PC-9 (cell line): ENCODE results near the gene ZNF653. TPM values are rescaled to one million over a fixed set of nuclear protein-coding genes. Genes with fewer than 3 reads are reported as not detected.

Source experiments
- BruUV-seq: library from RNA; stranded (reverse); fragments of 400-500 nt; replicated peaks from 2 replicates; lab custom pipeline; 2021; lab: Mats Ljungman, UMichigan
- CTCF ChIA-PET: fragments of 300-600 bp; sonication (Branson Sonifier 250); formaldehyde crosslinking; loops from one replicate; lab custom pipeline; 2022; ENCODE audit warnings: antibody characterized with exemption; lab: Charles Lee
- POLR2A ChIA-PET: fragments of 300-600 bp; sonication (Branson Sonifier 250); formaldehyde crosslinking; loops from one replicate; lab custom pipeline; 2022; ENCODE audit warnings: antibody characterized with exemption; ENCODE audit not compliant: unreplicated experiment; lab: Charles Lee
- DNase-seq, 2 experiments: peaks; one replicate each; pipeline versions ENCODE4 v3.0.0 to v3.0.0-alpha.2; 2015 to 2022; ENCODE audit warnings: mixed read lengths in 1 of 2
- H2AFZ ChIP-seq: fragments of 200-600 bp; sonication (generic); 2 replicates; pipeline ENCODE4 v1.8.1; 2017; ENCODE audit warnings: antibody characterized with exemption
- H3F3A ChIP-seq: fragments of 200-600 bp; sonication (generic); 2 replicates; pipeline ENCODE4 v1.8.1; 2017; ENCODE audit warnings: antibody characterized with exemption, mild to moderate bottlenecking, low read depth; ENCODE audit not compliant: insufficient read depth
- H3K27ac ChIP-seq: fragments of 200-600 bp; sonication (generic); 2 replicates; pipeline ENCODE4 v1.6.1; 2016; ENCODE audit warnings: mixed run types
- H3K27me3 ChIP-seq: fragments of 200-600 bp; sonication (generic); 2 replicates; pipeline ENCODE4 v1.6.1; 2016; ENCODE audit warnings: low read depth, mixed run types; ENCODE audit not compliant: insufficient read depth
- H3K36me3 ChIP-seq: fragments of 200-600 bp; sonication (generic); 2 replicates; pipeline ENCODE4 v1.6.1; 2016; ENCODE audit warnings: low read depth, mixed run types
- H3K4me1 ChIP-seq: fragments of 200-600 bp; sonication (generic); replicated peaks from 2 replicates; pipeline ENCODE4 v1.6.1; 2016; ENCODE audit warnings: mixed run types; ENCODE audit not compliant: insufficient read depth
- H3K4me2 ChIP-seq: fragments of 200-600 bp; sonication (generic); 2 replicates; pipeline ENCODE4 v1.6.1; 2017; ENCODE audit warnings: mixed run types
- H3K4me3 ChIP-seq: fragments of 200-600 bp; sonication (generic); 2 replicates; pipeline ENCODE4 v1.6.1; 2016; ENCODE audit warnings: mixed run types
- H3K79me2 ChIP-seq: fragments of 200-600 bp; sonication (generic); 2 replicates; pipeline ENCODE4 v1.6.1; 2017; ENCODE audit warnings: low read depth, mixed run types
- H3K9me2 ChIP-seq: fragments of 200-600 bp; sonication (generic); 2 replicates; pipeline ENCODE4 v1.8.1; 2017; ENCODE audit warnings: mild to moderate bottlenecking; ENCODE audit not compliant: insufficient read depth
- H3K9me3 ChIP-seq: fragments of 200-600 bp; sonication (generic); 2 replicates; pipeline ENCODE4 v1.8.1; 2016; ENCODE audit warnings: low read depth; ENCODE audit not compliant: insufficient read depth
- H4K20me1 ChIP-seq: fragments of 200-600 bp; sonication (generic); 2 replicates; pipeline ENCODE4 v1.8.1; 2017; ENCODE audit not compliant: insufficient read depth
- EZH2 ChIP-seq: fragments of 200-600 bp; sonication (generic); IDR thresholded peaks from 2 replicates; pipeline ENCODE4 v1.8.0; 2017; ENCODE audit warnings: antibody characterized with exemption, low read depth
- intact Hi-C: fragments of 100-400 bp; cut with micrococcal nuclease; formaldehyde crosslinking; loops from one replicate; pipeline ENCODE4 v1.10.0; 2022; ENCODE audit not compliant: unreplicated experiment
- total RNA-seq: library from RNA; stranded (reverse); gene quantifications from 2 replicates; pipeline ENCODE4 v1.2.3, GENCODE V29; 2021
- TF ChIP-seq, protein P1 (sequence below): fragments of 200-600 bp; sonication (generic); conservative IDR thresholded peaks from 2 replicates; pipeline ENCODE4 v1.6.1; 2017; ENCODE audit warnings: mixed run types, antibody characterized with exemption, mild to moderate bottlenecking, moderate library complexity

The ZNF653 gene
- total RNA-seq, 1 experiment from 2014 or later: 13.4 TPM

DNA sequence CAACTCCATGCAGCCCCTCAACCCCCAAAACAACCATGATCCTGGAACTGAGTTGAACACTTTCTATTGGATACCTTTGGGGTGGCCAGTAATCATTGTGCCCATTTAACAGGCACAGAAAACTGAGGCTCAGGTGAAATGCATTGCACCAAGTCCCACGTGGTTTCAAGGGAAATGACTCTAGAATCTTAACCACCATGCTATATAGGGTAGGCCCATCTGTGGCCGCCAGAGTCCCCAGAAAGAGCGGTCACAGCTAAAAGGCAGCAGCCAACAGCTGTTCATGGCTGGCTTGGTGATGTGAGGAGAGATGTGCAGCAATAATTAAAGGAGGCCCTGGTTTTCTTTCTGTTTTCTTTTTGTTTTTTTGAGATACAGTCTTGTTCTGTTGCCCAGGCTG lies 35.6 kb upstream of the ZNF653 start:
- BruUV-seq: no TSS peak
- H3K4me3 ChIP-seq: no peak overlapping the region
- no peaks in the 10 kb centered on the region for H3K36me3 ChIP-seq
- no peaks in the 10 kb centered on the region for H3K9me2 ChIP-seq
- TF ChIP-seq EZH2: no peak
- TF ChIP-seq, protein P1, sequence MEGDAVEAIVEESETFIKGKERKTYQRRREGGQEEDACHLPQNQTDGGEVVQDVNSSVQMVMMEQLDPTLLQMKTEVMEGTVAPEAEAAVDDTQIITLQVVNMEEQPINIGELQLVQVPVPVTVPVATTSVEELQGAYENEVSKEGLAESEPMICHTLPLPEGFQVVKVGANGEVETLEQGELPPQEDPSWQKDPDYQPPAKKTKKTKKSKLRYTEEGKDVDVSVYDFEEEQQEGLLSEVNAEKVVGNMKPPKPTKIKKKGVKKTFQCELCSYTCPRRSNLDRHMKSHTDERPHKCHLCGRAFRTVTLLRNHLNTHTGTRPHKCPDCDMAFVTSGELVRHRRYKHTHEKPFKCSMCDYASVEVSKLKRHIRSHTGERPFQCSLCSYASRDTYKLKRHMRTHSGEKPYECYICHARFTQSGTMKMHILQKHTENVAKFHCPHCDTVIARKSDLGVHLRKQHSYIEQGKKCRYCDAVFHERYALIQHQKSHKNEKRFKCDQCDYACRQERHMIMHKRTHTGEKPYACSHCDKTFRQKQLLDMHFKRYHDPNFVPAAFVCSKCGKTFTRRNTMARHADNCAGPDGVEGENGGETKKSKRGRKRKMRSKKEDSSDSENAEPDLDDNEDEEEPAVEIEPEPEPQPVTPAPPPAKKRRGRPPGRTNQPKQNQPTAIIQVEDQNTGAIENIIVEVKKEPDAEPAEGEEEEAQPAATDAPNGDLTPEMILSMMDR: no peak
- H3K27ac ChIP-seq: no peak overlapping the region
- intact Hi-C loops: no loop called here
- H3K9me3 ChIP-seq: no peaks in the 10 kb centered on the region
- ChIA-PET CTCF (no interaction called here), POLR2A (no interaction called here)
- H3K79me2 ChIP-seq: no peaks in the 10 kb centered on the region
- no peaks in the 10 kb centered on the region for H3K27me3 ChIP-seq
- H4K20me1 ChIP-seq: no peaks in the 10 kb centered on the region
- H3F3A ChIP-seq: peaks cover 21% of the 10 kb centered on the region; the same call in 1 of the 2 replicates
- H3K4me1 ChIP-seq: no peaks in the 10 kb centered on the region
- no peak for DNase-seq
- no peak overlapping the region for H3K4me2 ChIP-seq
- H2AFZ ChIP-seq: no peak overlapping the region

DNA sequence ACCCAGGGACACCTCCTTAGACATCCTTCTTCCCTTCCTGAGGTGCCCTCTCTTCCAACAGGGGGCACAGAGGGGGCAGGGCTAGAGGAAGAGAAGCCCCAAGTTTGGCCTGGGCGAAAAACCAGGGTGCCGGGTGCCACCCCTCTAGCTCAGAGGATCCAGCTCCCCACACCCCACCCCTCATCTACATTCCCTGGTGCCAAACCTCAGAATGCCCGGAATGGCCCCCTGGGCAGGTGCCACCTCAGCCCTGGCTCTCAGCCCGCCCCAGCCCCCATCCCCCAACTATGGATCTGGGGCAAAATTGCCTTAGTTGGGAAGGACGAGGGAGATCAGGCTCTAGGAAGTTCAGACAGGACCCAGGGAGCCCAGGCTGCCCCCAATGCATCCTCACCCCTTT lies 35.0 kb upstream of the ZNF653 start:
- CTCF ChIA-PET: interaction anchor here (0.6 kb wide), 1 partner anchor 93 kb away, joined by 3 read pairs; no protein-coding TSS in a partner anchor
- BruUV-seq: no TSS peak

DNA sequence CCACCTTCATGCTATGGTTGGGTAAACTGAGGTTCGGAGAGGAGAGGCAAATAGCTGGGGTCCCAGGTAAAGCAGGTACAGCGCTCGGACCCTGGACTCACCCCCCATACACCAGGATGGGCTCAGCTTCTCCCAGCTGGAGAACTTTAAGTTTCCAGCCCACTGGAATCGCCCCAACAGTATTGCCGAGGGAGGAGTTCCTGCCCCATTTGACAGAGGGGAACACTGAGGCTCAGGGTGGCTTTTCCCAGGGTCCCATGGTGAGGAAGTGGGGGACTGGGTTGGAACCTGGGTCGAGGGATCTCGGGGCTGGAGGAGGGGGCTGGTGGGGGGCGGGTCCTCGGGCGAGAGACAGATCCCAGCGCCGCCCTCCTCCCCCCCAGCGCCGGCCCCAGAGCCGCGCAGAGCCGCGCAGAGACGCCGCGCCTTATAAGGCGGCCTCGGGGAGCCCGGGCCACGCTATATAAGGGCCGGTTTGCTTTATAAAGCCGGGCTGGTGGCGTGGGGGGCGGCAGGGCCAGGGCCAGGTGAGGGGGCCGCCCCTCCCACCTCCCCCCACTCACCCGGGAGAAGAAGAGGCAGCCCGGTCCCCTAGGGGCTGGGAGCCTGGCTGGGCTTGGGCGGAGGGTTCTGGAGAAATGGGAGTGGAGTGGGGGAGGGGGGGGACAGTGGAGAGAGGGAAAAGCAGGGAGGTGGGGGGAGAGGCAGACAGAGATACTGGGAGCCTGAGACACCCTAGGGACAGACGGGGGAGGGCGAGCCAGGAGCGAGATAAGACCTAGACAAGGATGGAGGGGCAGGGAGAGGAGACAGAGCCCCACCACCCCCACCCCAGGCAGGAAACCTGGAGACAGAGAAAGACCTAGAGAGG lies 34.1 kb upstream of the ZNF653 start:
- H3F3A ChIP-seq: peaks cover 25% of the 10 kb centered on the region; the same call in 1 of the 2 replicates
- H4K20me1 ChIP-seq: no peaks in the 10 kb centered on the region
- H3K4me1 ChIP-seq: peaks cover 4% of the 10 kb centered on the region
- intact Hi-C loops: no loop called here
- no TSS peak for BruUV-seq
- H3K9me2 ChIP-seq: no peaks in the 10 kb centered on the region
- H3K27ac ChIP-seq: no peak overlapping the region
- no peak overlapping the region for H3K4me2 ChIP-seq
- ChIA-PET CTCF (interaction anchor here (0.6 kb wide), 1 partner anchor 93 kb away, joined by 3 read pairs; no protein-coding TSS in a partner anchor), POLR2A (no interaction called here)
- H3K27me3 ChIP-seq: no peaks in the 10 kb centered on the region
- no peak for DNase-seq
- no peaks in the 10 kb centered on the region for H3K79me2 ChIP-seq
- TF ChIP-seq, protein P1: no peak
- TF ChIP-seq EZH2: no peak
- H3K4me3 ChIP-seq: no peak overlapping the region
- no peak overlapping the region for H2AFZ ChIP-seq
- H3K36me3 ChIP-seq: no peaks in the 10 kb centered on the region
- no peaks in the 10 kb centered on the region for H3K9me3 ChIP-seq

More for the DNA sequence above, 35.0 kb upstream of the ZNF653 start:
- TF ChIP-seq EZH2: no peak
- TF ChIP-seq, protein P1: no peak
- Histone ChIP-seq H3F3A (peaks cover 21% of the 10 kb centered on the region; the same call in 1 of the 2 replicates), H3K4me2 (no peak overlapping the region), H3K36me3 (no peaks in the 10 kb centered on the region), H3K79me2 (no peaks in the 10 kb centered on the region), H3K27ac (no peak overlapping the region), H3K4me3 (no peak overlapping the region), H3K4me1 (peaks cover 3% of the 10 kb centered on the region), H3K9me2 (no peaks in the 10 kb centered on the region), H3K9me3 (no peaks in the 10 kb centered on the region), H4K20me1 (no peaks in the 10 kb centered on the region), H3K27me3 (no peaks in the 10 kb centered on the region), H2AFZ (no peak overlapping the region)
- intact Hi-C loops: no loop called here
- DNase-seq: no peak
- POLR2A ChIA-PET: no interaction called here
